HG03565 (cell line): ENCODE results near the gene SNRNP25.
"Not testable (repeated sequence)": the region's sequence is repeated elsewhere in the genome, so short reads cannot be mapped to it uniquely, and the experiment has no call there.

Experiments
- ATAC-seq: cut with Tn5 transposase; IDR thresholded peaks from one replicate; pipeline ENCODE4 v1.9.1; 2021; ENCODE audit warnings: mild to moderate bottlenecking, moderate library complexity; ENCODE audit not compliant: unreplicated experiment

The SNRNP25 gene

DNA sequence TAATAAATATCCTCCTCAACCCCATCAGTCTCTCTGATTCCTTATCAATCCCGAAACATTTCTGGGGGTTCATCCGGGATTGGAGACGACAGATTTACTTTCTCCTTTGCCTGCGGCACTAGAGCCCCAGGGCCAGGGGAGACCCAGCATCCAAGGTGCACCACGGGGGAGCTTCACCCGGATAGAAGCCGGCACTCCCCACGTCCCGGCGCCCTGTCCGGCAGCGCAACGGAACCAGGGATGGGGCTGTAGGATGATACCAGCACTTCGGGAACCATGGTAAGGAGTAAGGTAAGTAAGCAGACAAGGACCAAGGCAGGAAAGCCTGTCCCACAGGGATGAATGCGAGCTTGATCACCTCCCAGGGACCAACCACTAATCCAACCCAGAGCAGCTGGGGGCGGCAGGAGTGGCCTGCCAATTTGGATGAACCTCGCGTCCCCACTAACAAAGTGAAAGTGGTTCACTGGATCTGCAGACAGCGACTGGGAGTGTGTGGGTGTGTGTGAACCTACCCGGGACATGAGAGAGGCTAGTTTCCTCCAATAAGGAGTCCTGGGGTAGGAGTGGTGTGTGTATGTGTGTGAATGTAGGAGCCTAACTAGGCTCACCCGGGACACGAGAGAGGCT lies 12.1 kb upstream of the SNRNP25 start:
- no peak for ATAC-seq

DNA sequence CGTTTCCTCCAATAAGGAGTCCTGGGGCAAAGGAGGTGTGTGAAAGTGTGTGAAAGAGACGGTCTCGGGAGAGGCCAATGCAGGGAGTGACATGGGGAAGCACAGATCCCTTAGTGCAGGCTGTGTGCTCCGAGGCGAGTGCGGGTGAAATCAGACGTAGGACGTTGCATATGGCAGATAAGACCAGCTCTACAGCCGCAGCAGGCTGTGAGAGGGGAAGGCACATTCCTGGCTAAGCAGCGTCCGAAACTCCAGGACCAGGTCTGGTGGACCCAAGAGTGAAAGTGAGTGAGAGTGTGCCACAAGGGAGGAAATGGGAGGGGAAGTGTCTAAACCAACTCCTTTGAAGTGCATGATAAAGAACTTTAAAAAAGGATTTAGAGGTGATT lies 11.6 kb upstream of the SNRNP25 start:
- no peak for ATAC-seq

DNA sequence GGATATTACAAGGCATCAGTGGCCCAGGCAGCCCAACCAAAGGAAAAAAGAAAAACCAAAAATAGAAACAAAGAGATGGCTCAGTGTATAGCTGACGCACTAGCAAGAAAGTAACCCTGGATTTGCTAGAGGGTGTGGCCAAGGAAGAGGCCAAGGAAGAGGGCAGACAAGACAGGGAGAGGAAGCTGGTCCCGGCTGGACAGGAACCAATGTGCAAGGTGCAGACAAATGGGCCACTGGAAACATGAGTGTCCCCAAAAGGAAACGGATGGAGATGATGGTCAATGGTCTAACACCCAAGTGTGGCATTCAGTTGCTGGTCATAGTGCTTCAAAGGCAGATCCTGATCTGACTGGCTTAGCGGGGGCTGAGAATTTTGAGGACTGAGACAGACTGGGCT lies 10.9 kb upstream of the SNRNP25 start:
- ATAC-seq, result no peak

DNA sequence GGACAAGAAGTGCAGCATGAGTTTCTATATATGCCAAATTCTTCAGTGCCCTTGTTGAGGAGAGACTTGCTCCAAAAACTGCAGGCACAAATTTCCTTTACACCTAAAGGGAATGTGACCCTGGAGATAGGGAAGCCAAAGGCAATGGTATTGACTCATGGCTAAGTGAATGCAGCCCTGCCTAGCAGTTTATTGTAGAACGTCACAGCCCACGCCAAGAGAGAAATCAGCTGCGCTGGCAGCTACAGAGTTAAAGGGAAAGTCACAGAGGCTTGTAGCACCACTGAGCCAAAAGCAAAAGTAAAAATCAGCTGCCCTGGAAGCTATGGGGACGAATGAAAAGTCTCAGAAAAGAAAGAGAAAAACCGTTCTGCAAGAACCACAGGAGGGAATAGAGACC lies 10.3 kb upstream of the SNRNP25 start:
- ATAC-seq, result no peak

DNA sequence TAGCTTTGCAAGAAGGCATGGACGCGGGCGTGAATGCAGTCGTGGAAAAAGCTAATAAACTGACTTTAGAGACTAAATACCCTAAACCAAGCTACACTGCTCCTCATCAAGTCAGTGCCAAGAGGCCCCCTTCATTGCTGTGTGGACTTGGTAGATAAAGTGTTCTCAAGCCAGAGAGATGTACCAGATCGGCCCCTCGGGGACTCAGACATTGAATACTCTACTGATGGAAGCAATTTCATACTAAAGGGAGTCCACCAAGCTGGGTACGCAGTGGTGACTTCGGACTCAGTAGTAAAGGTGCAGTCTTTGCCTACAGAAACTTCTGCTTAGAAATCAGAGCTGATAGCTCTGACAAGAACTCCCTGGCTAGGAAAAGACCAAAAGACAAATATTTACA lies 9.0 kb upstream of the SNRNP25 start:
- ATAC-seq, result no peak

DNA sequence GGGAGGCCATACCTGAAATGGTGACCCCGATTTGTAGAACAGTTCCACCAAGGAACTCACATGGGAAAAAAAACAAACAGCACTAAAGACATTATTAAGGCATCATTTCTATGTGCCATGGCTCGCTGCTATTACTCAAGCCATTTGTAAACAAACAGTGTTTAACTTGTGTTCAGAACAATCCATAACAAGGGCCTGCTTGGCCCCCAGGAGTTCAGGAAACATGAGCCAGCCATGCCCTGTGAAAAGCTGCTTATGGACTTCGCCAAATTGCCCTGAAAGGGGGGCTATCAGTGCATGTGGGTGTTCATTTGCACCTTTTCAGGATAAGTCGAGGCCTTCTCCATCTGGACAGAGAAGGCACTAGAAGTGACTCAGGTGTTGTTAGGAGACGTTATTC lies 8.2 kb upstream of the SNRNP25 start:
- ATAC-seq, result no peak

DNA sequence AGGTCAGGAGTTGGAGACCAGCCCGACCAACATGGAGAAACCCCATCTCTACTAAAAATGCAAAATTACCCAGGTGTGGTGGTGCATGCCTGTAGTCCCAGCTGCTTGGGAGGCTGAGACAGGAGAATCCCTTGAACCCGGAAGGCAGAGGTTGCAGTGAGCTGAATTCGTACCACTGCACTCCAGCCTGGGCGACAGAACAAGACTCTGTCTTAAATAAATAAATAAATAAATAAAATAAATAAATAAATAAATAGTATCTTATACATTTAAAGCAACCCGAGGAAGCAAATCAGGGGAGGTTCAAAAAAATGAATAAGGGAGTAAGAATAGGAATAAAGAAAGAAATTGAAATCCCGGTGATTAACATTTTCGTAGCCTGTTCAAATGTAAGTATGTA lies 7.1 kb upstream of the SNRNP25 start:
- not testable (repeated sequence) for ATAC-seq

DNA sequence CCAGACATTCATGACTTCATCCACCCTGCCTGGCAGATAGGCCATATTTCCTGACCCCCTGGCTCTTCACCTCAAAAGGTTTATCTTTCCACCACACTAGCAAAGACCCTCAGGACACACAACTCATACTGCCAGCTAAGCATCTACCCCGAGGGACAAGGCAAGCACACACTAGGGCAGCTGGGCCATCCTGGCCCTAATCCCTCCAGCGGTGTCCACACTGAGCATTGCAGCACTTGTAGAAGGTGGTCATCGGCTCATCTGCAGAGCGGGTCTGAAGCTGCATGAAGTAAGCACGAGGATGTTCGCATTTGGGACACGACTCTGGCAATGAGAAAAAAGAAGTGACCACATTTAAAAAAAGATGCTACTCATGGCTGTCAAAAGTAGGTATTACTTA lies 6.4 kb upstream of the SNRNP25 start:
- ATAC-seq, result no peak

DNA sequence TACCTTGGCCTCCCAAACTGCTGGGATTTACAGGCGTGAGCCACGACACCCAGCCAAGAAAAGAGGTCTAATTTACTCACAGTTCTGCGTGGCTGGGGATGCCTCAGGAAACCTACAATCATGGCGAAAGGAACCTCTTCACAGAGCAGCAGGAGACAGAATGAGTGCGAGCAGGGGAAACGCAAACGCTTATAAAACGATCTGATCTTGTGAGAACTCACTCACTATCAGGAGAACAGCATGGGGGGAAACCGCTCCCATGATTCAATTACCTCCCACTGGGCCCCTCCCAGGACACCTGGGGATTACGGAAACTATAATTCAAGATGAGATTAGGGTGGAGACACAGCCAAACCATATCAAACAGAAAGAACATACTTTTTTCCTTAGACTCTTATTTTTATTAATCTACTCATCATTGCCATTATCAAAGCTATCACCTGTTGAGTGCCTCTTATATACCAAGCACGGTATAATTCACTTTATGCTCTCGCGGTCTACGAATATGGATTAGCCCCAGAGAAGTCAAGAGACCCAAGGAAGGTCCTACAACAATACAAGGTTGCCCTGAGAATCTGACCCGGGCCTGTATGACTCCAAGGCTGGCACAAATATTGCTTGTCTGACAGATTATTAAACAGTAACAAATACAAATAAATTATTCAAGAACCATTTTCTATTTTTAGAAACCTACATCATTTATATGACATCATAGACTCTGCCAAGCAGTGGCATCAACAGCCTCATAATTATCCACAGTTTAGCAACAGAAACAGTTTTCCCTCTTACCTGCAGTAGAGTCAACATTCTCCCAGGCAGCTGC lies 2.6 kb upstream of the SNRNP25 start:
- ATAC-seq, result no peak

DNA sequence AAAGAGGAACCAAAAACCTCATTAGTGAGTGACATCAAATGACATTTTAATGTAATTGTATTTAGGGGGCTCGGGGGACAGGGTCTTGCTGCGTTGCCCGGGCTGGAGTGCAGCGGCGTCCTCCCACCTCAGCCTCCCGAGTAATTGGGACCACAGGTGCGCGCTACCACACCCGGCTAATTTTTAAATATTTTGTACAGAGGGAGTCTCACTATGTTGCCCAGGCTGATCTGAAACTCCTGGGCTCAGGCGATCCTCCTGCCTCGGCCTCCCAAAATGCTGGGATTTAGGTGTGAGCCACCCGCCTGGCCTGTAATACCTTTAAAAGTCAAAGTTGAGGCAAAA lies 581 bp downstream of the SNRNP25 start:
- no peak for ATAC-seq

DNA sequence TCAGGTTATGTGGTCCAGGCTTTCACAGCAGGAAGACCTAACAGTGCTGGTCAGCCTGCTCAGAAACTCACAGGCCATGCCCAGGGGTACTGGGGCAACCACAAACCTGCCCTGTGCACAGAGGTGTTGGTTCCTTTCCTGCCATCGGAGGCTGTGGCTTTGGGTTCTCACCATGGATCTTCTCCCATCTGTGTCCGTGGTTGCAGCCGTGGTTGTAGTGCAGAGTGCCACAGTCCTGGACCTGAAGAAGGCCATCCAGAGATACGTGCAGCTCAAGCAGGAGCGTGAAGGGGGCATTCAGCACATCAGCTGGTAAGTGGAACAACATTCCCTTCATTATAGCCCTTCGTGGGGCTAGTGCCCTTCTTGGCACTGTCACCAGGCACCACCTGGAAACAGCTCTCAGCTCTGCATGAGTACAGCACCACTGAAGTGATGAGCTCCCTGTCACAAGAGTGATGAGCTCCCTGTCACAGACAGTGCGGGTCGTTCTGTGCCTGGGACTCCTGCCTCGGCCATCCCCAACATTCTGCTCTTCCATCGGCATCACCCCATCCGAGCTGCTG lies 2.0 kb downstream of the SNRNP25 start:
- no peak for ATAC-seq

DNA sequence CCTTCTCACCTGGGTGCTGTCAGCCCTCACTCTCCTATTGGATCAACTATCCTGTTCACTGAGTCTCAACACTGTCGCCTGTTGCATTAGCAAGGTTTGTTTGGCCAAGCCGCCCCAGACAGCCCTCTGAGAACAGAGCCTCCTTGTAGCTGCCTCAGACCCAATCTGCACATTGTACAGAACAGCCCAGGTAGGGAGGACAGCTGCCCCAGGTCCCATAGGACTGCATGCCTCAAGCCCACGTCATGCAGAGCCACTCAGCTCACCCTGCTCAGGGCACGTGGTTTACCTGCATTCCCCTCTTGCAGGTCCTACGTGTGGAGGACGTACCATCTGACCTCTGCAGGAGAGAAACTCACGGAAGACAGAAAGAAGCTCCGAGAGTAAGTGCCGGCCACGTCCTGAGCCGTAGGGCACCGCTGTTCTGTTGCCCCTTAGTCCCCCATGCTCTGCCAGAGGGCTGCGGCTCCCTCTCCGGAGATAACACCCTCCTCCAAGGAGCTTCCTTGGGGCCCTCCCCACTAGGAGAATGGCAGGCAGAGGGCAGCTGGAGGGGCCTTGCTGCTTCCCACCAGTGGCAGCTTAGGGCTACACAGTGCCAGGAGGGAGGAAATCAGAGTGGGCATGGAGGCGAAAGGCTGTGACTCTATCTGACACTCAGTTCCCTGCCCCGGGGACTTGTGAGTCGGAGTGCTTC lies 2.8 kb downstream of the SNRNP25 start:
- ATAC-seq, result no peak

DNA sequence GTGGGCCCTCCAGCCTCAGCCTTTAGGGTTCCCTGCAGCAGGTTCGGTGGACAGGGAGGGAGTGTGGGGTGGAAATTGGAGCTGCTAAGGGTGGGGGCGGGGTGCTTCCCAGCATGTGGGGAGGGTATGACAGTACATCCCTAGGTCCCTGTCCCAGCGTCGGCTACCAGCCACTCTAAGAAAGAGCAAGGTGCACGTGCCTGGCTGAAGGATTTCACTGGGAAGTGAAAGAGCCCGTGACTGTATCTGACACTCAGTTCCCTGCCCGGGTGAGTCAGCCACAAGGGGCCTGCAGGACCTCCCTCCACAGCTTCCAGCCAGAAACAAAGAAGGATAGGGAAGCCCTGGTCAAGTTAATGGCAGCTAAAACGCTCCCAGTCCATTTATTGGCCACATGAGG lies 4.1 kb downstream of the SNRNP25 start:
- ATAC-seq, result no peak

DNA sequence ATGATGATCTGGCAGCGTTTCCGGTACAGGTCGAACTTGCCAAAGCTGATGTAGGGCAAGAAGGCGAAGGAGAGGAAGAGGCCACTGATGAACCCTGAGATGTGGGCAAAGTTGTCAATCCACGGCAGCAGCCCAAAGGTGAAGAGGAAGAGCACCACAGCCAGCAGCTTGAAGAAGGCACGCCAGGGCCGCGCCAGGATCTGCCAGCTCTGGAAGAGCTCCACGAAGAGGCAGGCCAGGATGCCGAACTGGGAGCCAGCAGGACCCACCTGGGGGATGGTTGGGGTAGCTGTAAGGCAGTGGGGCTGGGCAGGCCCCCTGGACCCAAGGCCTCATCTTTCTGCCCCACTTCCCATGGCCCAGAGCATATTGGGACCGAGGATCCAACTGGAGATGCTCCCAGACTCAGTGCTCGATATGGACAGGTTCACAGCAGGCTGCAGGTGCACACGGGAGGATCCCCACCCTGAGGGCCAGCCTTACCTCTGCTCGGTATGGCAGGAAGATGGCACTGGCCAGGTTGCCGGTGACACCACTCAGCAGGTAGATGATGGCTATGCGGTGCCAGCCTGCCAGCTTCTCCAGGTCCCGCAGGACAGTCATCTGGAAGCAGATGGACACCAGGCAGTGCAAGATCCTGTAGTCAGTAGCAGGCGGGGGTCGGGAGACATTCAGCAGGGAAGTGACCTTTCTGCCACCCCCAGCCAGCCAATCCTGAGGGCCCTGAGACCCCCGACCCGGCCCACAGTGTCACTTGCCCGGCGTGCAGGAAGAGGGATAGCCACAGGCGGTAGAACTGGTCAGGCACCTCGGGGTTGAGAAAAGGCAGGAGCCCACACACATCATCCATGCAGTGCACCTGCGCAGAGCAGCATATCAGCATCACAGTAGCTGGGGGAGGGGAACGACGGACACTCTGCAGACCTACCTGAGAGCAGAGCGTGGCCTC lies 5.1 kb downstream of the SNRNP25 start:
- no peak for ATAC-seq

DNA sequence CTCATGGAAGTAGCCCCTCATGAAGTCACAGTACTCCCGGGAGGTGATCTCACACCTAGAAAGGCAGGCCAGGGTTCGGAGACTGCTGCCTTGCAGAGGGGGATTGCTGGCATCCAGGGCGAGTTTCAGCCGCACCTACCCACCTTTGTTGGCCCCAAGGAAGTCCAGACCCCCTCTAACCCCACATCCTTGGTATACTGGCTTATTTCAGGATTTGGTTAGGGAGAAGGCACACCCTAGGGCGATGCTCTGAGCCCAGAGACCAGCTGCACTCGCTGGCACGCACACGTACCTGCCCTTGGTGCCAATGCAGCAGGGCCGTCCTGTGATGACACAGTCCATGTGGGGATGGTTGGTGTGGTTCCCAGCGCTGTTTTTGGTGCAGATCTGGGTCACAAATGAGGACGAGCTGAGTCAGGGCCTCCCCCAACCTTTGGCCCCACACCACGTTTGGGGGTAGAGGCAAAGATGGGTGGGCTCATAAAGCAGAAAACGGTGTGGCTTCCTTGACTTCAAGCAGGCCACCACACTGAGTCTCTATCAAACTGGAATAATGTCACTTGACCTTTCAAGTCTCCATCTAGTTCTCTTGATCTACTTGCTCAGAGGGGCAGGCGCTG lies 5.9 kb downstream of the SNRNP25 start:
- ATAC-seq, result no peak

DNA sequence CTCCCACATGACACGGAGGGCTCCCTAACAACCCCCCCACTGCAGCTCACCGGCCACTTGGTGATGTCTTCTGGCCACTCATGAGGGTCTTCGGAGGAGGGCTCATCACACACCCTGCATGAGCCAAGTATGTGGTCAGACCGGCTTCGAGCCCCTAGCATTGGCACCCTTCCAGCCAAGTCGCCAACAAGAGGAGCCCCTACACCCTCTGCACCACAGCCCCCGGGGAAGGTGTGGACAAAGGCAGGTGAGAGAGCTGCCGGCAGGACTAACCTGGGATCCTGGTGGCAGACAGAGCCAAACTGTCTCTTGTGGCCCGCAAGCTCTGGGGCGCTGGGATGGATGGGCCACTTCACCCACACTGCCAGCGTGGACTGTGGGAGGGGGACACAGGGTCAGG lies 6.5 kb downstream of the SNRNP25 start:
- ATAC-seq, result no peak

DNA sequence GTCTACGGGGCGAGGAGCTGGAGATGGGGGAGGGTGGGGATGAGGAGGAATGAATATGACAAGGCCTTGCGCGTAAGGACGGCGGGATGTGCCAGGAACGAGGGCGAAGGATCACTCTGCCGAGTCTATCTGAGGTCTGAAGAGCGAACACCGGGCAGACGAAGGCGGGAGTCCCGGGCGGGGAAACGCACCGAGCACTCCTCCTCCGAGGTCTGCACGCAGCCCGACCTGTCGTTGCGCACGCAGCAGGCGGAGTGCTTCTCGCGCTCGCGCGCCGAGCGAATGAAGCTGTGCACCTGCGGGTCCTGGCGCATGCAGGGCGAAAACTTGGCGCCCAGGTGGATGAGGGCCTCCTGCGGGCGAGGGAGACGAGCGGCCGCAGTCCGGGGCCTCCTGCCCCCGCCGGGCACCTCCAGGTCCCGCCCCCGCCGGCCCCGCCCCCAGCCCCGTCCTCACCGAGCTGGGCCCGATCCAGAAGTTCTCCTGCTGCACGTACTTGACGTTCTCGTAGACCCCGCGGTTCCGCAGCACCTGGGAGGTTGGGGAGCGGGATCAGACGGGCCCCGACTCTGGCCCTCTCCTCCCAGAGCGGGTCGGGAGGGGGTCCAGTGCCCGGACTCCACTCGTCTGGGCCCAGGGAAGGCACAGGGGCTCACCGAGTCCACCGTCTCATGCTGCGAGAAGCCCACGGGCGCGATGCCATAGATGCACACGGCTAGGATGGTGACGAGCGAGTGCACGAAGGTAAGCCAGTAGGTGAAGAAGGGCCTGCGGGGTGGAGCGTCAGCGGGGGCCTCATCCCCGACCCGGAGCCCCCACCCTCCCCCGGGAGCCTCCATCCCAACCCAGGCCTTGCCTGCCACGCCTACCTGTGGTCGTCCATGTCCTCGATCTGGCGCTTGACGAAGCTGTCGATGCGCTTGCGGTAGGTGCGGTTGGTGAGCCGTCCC lies 7.6 kb downstream of the SNRNP25 start:
- ATAC-seq, result no peak

DNA sequence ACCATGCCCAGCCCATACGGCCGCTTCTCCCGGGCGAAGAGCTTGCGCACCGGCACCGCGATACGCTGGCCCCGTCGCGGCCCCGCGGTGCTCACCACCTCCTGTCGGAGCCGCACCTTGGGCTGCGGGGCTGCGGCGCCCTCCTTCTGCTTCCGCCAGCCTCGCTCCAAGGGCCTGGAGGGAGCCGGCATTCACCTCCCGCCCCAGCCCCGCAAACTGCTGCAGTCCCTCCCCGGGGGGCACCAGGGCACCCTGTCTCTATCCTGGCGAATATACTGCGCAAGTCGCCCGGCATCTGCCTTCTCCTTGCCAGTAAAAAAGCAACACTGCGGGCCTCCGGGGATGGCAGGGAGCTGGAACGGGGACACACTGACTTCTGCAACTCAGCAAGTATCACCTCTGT lies 8.3 kb downstream of the SNRNP25 start:
- ATAC-seq, result no peak

DNA sequence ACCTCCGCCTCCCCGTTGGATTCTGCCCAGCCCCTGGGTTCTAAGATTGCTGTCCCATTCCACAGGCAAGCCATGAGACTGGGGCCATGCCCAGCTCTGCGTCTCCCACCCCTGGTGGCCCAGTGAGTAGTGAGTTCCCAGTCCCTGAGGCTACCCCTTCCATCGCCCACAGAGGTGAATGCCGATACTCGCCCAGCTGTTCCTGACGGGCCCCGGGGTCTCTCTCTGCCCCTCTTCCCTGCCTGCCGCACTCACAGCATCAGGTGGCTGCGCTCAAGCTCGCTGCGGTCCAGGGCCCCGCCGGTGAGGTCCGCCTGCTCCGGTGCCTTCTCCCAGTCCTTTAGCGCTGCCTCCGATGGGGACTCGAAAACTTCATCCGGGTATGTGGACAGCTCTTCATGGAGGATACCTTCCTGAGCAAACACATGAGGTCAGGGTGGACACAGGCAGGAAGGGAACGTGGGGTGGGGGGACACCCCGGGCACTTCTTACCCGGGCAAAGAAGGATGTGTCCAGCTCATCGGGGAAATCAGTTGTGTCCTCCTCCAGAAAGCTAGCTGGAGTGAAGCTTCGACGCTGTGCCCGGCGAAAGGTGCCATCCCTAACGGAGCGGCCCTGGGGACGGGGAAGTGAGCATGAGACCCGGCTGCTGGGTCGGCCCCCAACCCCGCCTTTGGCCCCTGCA lies 8.8 kb downstream of the SNRNP25 start:
- no peak for ATAC-seq
